Activated naive CD4-positive, alpha-beta T cell treated with anti-CD3 and anti-CD28 coated beads, Interleukin-2, amount 50 U/mL, for 72 hours (primary cell): ENCODE data around the gene SLC9A9. TPM values are rescaled to one million over a fixed set of nuclear protein-coding genes. Genes with fewer than 3 reads are reported as not detected.
"Not testable (repeated sequence)": the region's sequence is repeated elsewhere in the genome, so short reads cannot be mapped to it uniquely, and the experiment has no call there.

Experiments used
- ATAC-seq, 2 donors: fragments of 150-1000 bp; cut with Tn5 transposase; 2 replicates each; pipeline ENCODE4 v1.10.0; 2021; ENCODE audit warnings: mild to moderate bottlenecking in 2 of 2, moderate library complexity in 2 of 2
- DNase-seq, 2 donors: peaks; one replicate each; pipeline ENCODE4 v3.0.0; 2021 to 2022; ENCODE audit warnings: low spot score in 2 of 2
- H3K27ac Mint-ChIP-seq, 2 donors: one replicate each; pipeline ENCODE4 v1.8.0; 2022; ENCODE audit warnings: mild to moderate bottlenecking in 2 of 2, mixed read lengths in 2 of 2
- H3K36me3 Mint-ChIP-seq, 2 donors: one replicate each; pipeline ENCODE4 v1.8.0; 2022; ENCODE audit warnings: mixed read lengths in 2 of 2
- H3K9me3 Mint-ChIP-seq, 2 donors: one replicate each; pipeline ENCODE4 v1.8.0; 2022; ENCODE audit warnings: mixed read lengths in 2 of 2
- total RNA-seq, 2 donors: library from RNA; stranded (reverse); gene quantifications; one replicate each; pipeline ENCODE4 v1.2.3, GENCODE V29; 2022

SLC9A9 gene
- total RNA-seq, 2 donors from 2014 or later, result 2.3 to 2.5 TPM

DNA sequence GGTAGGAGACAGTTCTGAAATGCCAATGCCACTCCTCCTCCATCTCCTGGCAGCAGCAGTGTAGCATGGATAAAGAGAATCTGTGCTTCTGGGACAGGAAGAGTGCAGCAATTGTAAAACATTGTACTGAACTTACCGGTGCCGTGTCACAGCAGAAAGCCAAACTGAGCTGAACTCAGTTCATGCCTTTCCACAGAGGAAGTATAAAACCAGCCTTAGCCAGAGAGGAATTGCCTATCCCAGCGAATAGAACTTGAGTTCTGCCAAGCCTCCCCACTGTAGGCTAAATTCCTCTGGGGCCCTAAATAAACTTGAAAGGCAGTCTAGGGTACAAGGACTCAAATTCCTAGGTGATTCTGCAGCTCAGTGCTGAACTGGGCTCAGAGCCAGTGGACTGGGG lies 148.8 kb downstream of the SLC9A9 start:
- no peak for DNase-seq
- Mint-ChIP-seq H3K36me3 (peaks cover 0 to 21% of the 10 kb centered on the region in 2 donors), H3K9me3 (peaks cover 5 to 6% of the 10 kb centered on the region in 2 donors), H3K27ac (no peak overlapping the region)
- ATAC-seq, result no peak

DNA sequence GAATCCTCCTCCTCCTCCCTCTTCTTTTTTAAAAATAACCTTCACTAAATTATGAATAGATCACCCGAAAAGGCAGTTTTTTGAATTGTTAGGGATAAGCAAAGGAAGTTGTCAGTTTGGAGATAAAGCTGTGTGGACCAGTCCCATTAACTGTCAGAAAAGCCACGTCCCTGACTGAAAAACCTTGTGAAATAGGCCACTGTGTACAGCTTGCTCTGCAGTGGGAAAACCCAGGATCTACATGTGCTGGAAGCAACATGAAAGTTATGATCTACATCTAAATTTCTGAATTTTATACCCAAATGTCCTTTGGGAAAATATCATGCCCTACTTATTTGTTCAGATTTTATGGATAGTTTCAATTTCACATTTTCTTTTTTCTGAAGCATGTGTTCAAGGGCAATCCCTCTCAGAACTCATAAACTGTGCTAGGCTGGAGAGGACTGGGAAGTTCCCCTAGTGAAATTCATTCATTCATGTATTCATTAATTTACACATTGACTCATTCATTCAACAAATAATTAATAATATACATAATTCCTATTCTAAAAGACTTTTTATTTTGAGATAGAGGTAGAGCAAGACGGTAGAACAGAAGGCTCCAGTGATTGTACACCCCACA lies 149.5 kb downstream of the SLC9A9 start:
- Mint-ChIP-seq H3K36me3 (peaks cover 0 to 21% of the 10 kb centered on the region in 2 donors), H3K27ac (no peak overlapping the region), H3K9me3 (peaks cover 5 to 6% of the 10 kb centered on the region in 2 donors)
- no peak for DNase-seq
- no peak for ATAC-seq

DNA sequence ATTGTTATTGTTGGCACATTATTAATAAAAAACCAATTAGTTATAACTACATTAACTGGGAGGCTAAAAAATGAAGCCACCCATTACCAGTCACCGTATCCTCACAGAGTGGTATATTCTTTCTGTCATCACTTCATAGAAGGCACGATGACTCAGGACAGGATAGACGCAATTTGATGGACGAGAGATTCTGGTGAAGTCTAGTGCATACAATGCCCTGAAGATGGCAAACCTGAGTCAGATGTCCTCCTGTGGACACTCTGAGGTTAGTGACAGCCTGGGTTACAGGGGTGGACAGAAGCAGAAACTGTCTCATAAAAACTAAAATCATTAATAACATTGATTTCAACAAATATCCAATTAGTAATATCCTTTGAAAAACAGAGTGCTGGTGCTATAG lies 150.3 kb downstream of the SLC9A9 start:
- Mint-ChIP-seq H3K27ac (no peak overlapping the region), H3K36me3 (peaks cover 0 to 21% of the 10 kb centered on the region in 2 donors), H3K9me3 (peaks cover 5 to 6% of the 10 kb centered on the region in 2 donors)
- DNase-seq (no peak), ATAC-seq (no peak)

DNA sequence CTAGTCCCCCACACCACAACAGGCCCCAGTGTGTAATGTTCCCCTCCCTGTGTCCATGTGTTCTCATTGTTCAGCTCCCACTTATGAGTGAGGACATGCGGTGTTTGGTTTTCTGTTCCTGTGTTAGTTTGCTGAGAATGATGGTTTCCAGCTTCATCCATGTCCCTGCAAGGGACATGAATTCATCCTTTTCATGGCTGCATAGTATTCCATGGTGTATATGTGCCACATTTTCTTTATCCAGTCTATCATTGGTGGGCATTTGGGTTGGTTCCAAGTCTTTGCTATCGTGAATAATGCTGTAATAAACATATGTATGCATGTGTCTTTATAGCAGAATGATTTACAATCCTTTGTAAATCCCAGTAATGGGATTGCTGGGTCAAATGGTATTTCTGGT lies 152.9 kb downstream of the SLC9A9 start:
- not testable (repeated sequence) for DNase-seq, H3K36me3 Mint-ChIP-seq, H3K9me3 Mint-ChIP-seq, ATAC-seq, H3K27ac Mint-ChIP-seq

DNA sequence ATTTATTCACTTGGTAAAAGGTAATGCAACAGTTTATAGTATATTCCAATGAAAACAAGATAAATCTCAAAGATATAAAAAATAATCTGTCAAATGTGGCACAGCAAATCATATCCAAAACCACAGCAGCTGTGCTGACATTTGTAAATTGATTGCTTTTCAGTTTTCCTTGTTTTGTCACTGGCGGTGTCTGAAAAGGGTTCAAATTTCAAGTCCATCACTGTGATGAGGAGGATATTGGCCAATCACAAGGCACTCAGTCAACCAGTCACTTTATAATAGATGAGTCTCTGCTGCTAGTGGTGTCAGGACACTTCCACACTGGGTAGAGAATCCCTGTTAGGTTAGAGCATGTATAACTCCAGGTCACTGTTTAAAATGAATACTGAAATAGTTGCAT lies 154.8 kb downstream of the SLC9A9 start:
- no peak for ATAC-seq
- Mint-ChIP-seq H3K36me3 (peaks cover 0 to 6% of the 10 kb centered on the region in 2 donors), H3K9me3 (no peaks in the 10 kb centered on the region)

DNA sequence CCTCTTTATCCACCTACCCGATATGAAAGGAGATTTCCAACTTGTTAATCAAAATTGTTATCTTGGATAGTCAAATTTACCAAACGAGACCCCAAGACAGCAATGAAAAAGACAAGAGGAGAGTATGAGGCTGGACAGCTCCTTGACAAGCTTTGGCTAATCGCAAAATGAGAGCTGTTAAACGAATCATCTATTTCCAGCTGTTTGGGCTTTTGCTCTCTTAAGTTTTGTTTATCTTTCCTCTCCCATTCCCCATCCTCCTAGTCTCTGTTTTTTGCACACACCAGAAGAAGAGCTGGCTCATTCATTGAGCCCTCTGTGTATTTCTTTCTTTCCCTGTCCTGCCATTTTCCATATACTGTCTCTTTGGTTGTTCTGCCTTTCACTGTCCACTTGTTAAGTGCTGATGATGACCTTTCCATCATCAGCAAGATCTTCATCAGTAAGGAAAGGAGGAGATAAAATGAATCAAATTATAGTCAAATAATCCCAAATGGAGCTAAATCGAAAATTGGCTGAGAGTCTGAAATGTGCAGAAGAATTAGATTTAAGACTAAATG lies 161.6 kb downstream of the SLC9A9 start:
- Mint-ChIP-seq H3K36me3 (no peaks in the 10 kb centered on the region), H3K9me3 (no peaks in the 10 kb centered on the region), H3K27ac (no peak overlapping the region)
- no peak for ATAC-seq
- DNase-seq, result no peak

More for the DNA sequence above, 154.8 kb downstream of the SLC9A9 start:
- no peak overlapping the region for H3K27ac Mint-ChIP-seq
- DNase-seq, result no peak

DNA sequence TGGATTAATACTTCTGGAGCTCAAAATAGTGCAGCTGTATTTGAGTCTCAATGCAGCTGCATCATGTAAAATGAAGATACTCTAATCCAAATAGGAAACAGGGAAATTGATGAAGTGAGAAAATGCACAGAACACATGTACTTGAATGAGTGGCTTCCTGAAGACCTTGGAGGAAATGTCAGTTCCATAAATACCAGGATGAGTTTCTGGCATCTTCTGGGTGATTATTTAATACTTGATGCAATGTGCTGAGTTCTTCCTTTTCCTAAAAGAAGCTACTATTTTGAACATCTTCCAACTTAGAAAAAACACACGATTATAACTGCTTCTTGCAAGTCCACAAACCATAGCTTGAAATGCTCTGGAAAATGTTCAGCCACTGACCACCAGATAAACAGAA lies 162.8 kb downstream of the SLC9A9 start:
- ATAC-seq, result no peak
- H3K27ac Mint-ChIP-seq, result no peak overlapping the region
- no peaks in the 10 kb centered on the region for H3K36me3 Mint-ChIP-seq
- no peaks in the 10 kb centered on the region for H3K9me3 Mint-ChIP-seq
- no peak for DNase-seq

DNA sequence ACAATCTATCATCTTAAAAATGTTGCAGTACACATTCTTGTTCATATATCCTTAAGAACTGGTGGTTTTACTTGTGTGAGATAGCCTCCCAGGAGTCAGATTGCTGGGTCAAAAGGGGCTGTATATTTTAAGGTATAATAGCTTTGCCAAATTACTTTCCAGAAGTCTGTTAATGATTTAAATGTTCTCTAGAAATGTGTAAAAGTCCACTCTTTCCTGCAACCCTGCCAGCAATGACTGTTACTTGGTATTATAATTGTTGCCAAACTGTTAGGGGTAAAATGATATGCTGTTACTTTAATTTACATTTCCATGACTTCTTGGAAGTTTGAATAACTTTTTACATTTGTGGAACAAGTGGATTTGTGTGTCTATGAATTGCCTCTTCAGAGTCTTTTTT lies 170.8 kb downstream of the SLC9A9 start:
- Mint-ChIP-seq H3K9me3 (no peaks in the 10 kb centered on the region), H3K27ac (no peak overlapping the region), H3K36me3 (no peaks in the 10 kb centered on the region)
- DNase-seq, result no peak
- no peak for ATAC-seq

DNA sequence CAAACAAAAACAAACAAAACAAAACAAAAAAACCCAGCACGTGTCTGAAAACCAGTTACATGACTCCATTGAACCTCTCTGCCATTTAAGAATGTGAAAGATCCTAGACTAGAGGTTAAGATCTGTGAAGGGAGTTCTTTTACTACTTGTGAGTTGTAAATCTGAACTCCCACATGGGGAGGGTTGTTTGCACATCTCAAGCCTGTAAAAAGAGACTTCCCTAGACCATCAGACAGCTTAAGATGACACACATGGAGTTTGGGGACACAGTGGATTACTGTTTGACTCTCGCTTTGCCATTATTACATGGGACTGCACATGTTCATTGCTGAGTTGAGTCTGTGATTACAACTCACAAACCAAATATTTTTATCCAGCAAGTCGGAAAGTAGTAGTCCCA lies 171.5 kb downstream of the SLC9A9 start:
- DNase-seq (no peak), ATAC-seq (no peak)
- Mint-ChIP-seq H3K9me3 (no peaks in the 10 kb centered on the region), H3K27ac (peak overlapping the region in 1 of 2 donors; percentile 59), H3K36me3 (no peaks in the 10 kb centered on the region)

DNA sequence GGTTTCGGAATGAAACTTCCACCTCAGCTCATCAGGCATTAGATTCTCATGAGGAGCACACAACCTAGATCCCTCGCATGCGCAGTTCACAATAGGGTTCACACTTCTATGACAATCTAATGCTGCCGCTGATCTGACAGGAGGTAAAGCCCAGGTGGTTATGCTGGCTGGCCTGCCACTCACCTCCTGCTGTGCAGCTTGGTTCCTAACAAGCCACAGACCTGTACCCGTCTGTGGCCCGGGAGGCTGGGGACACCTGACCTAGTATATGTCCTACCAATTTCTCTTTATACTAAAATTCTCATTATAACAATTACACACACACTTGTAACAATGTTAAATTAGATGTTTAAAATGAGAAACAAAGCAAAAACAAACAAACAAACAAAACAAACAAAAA lies 172.2 kb downstream of the SLC9A9 start:
- DNase-seq (no peak), ATAC-seq (no peak)
- Mint-ChIP-seq H3K9me3 (no peaks in the 10 kb centered on the region), H3K36me3 (no peaks in the 10 kb centered on the region), H3K27ac (no peak overlapping the region)

DNA sequence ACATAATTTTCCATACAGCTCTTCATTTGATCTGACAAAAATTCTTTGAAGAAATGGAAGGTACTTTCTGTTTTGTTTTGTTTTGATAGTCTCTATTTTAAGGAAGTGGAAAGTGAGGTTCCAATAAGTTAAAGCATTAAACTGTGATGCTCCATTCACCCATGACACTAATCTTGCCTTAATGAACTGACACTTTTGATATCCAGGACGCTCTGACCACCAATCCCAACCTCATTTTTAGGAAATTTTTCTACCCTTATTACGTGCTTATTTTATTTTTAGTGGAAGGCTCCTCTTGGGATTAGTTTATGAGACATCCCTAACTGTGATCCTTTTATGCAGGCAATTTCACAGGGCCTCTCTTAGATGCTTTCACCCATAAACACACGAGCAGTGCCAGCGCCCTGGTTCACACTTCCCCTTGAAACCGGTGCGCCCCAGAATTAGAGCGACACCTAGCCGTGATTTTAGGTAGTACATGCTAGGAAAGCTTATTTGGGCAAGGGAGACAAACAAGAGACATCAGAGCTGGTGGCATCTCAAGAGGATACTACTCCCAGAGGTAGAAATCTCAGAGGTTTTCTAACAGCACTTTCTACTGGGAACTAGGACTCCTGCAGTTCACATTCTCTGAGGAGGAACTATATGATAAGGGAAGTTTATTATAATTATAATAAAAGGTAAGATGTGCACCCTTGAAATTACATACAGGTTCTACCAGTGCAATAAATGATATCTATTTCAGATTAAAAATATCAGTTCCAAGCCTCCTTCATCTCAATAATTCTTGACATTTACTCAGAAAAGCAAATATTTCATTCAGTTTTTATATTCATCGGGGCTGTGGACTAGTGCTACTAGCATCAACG lies 173.9 kb downstream of the SLC9A9 start:
- Mint-ChIP-seq H3K9me3 (no peaks in the 10 kb centered on the region), H3K27ac (peak overlapping the region; percentile 18 to 75), H3K36me3 (no peaks in the 10 kb centered on the region)
- ATAC-seq (peak; percentile 84 to 88), DNase-seq (peak; percentile 59 to 85)

DNA sequence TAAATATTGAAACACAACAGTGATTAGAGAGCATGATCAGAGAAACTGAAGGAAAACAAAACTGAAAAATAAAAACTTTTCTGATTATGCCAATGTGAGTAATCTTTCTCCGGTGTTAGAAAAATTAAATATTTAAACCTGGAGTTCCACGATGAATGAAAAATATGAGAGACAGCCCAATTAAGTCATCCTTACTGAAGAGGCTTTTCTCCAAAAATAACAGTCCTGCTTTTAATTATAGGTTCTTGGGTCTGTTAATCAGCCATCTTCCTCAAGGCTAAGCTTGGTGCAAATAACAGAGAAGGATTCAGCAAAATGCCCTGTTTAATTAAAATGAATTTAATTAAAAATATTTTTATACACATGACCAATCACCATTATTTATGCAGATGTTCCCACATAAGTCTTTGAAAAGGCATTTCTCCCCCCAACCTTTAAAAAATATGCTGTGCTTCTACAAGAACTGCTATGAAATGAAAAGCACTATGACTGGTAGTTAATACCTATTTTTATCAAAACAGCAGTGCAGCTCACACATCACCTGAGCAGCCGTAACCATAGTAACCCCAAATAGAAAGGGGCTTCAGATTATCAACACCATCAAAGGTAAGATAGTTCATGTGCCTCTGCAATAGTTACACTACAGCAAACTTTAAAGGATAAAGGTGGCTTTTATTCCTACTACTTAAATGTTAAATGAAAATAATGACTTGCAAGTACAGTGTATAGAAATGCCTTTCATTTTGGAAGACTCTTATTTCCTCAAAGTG lies 175.7 kb downstream of the SLC9A9 start:
- Mint-ChIP-seq H3K36me3 (no peaks in the 10 kb centered on the region), H3K27ac (no peak overlapping the region), H3K9me3 (no peaks in the 10 kb centered on the region)
- DNase-seq (no peak), ATAC-seq (no peak)

DNA sequence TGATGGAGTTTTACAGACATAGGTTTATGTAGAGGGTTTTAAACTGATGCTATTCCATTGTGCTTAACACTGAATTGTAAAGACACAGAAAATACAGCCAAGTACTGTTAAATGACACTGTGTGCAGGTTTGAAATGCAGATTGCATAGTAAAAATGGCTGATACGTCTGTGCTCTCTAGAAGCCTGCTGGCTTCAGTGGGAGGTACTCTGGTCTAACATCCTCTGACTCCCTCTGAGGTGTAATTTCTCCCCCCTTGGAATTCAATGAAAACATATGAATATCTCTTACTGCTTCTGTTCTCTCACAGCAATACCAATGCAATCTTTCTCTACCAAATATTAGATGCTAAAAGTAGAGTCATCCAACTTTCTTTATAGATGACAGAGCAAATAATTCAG lies 176.6 kb downstream of the SLC9A9 start:
- no peak for DNase-seq
- ATAC-seq, result no peak

DNA sequence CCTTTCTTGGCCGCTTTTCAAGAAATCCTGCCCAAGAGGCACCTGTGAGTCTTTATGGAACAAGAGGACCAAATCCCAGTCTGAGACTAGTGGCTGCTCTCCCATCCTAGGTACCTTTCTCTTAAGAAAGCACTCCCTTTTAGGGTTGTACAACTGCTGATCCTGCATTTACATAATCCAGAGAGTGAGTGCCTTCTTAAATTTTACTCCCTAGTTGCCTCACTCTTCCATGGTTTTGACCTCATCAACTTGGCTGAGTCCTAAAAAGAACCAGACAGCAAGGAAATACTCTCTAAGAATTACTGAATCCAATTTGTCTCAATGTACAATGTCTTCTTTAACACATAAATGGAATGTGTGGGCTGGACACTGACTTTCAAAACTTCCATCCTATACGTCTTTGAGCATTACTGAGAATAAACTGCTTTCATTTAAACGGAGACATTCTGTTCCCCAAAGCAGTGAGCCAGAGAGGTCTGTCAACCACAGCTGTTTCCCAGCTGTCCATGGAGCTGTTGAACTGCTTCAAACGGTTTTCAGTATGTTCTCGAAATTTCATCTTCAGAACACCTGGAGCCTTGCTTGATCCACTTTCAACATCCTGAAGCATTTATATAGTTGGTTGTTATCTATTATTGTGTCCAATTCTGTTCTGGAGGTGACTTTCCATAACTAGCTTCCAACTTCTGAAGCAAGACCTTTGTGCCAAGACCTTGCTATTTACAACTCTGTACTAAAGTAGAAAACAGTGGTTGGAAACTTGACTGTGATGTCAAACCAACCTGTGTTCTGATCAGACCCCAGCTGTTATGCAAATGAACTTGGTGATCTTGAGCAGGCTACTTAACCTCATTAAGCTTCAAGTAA lies 179.1 kb downstream of the SLC9A9 start:
- DNase-seq (no peak), ATAC-seq (peak in 1 of 2 donors; percentile 71)
- Mint-ChIP-seq H3K27ac (no peak overlapping the region), H3K36me3 (peaks cover 0 to 6% of the 10 kb centered on the region in 2 donors), H3K9me3 (peaks cover 0 to 4% of the 10 kb centered on the region in 2 donors)

More for the DNA sequence above, 176.6 kb downstream of the SLC9A9 start:
- no peaks in the 10 kb centered on the region for H3K36me3 Mint-ChIP-seq
- H3K27ac Mint-ChIP-seq, result no peak overlapping the region
- no peaks in the 10 kb centered on the region for H3K9me3 Mint-ChIP-seq

DNA sequence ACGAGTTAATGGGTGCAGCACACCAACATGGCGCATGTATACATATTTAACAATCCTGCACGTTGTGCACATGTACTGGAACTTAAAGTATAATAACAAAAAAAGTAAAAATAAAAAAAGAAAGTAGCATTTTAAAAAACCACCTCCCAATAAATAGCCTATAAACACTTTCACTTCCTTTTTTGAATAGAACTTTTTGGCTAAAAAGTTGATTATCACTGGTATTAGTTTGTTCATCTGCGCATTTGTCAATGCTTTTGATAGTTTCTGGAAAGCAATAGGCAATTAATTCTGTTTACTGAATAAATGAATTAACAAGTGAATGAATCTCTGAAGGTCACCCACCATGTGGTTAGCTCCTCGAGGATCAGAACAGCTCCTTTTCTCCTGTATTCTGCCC lies 179.9 kb downstream of the SLC9A9 start:
- H3K27ac Mint-ChIP-seq, result no peak overlapping the region
- no peak for ATAC-seq

DNA sequence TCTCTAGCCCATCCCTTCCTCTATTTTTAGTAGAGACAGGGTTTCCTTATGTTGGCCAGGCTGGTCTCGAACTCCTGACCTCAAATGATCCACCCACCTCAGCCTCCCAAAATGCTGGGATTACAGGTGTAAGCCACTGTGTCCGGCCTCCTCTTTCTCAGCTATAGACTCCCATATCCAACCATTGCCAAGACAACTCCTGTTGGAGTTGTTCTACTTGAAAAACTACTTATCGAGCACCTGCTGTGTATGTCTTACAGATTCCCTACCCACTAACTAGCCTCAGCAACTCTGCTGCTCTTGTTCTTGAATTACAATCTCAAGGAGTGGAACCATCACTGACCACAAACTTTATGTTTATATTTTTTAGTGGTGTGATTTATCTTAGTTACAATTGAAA lies 186.6 kb downstream of the SLC9A9 start:
- H3K36me3 Mint-ChIP-seq, result peaks cover 0 to 13% of the 10 kb centered on the region in 2 donors
- ATAC-seq (no peak), DNase-seq (no peak)
- H3K9me3 Mint-ChIP-seq, result peaks cover 0 to 14% of the 10 kb centered on the region in 2 donors
- H3K27ac Mint-ChIP-seq, result no peak overlapping the region

More for the DNA sequence above, 179.9 kb downstream of the SLC9A9 start:
- Mint-ChIP-seq H3K36me3 (peaks cover 0 to 7% of the 10 kb centered on the region in 2 donors), H3K9me3 (peaks cover 0 to 7% of the 10 kb centered on the region in 2 donors)
- no peak for DNase-seq
